ENCODE data around the gene IRX2.

The IRX2 gene

GRCh38 chr5:2751592-2752021, at the start of gene IRX2:
Gene IRX2 (minus strand): TSS chr5:2751677. CDS start chr5:2751413, 264 bp downstream.
- no peak for DNase-seq (ENCODE audit: low read depth in 4 of 4, low spot score in 1 of 4)

- DNase-seq (ENCODE audit: low read depth in 4 of 4, low spot score in 1 of 4): no peak
These were observed 48.6 kb upstream of the IRX2 start for GRCh38 chr5:2800035-2800434.

GRCh38 chr5:2797981-2798380, 46.5 kb upstream of the IRX2 start:
- no peak for DNase-seq (ENCODE audit: low read depth in 4 of 4, low spot score in 1 of 4)

- no peak for DNase-seq (ENCODE audit: low read depth in 4 of 4, low spot score in 1 of 4)
These were observed 45.7 kb upstream of the IRX2 start for GRCh38 chr5:2797160-2797559.

- no peak for DNase-seq (ENCODE audit: low read depth in 4 of 4, low spot score in 1 of 4)
These were observed 31.7 kb upstream of the IRX2 start for GRCh38 chr5:2783223-2783622.

GRCh38 chr5:2782658-2783057, 31.2 kb upstream of the IRX2 start:
- DNase-seq (ENCODE audit: low read depth in 4 of 4, low spot score in 1 of 4): no peak

GRCh38 chr5:2780421-2781171, 29.1 kb upstream of the IRX2 start:
- no peak for DNase-seq (ENCODE audit: low read depth in 4 of 4, low spot score in 1 of 4)

GRCh38 chr5:2779459-2779858, 28.0 kb upstream of the IRX2 start:
- DNase-seq (ENCODE audit: low read depth in 4 of 4, low spot score in 1 of 4): no peak

GRCh38 chr5:2776337-2777302, 25.1 kb upstream of the IRX2 start:
- DNase-seq (ENCODE audit: low read depth in 4 of 4, low spot score in 1 of 4): no peak

- no peak for DNase-seq (ENCODE audit: low read depth in 4 of 4, low spot score in 1 of 4)
These were observed 21.9 kb upstream of the IRX2 start for GRCh38 chr5:2773327-2773726.

- no peak for DNase-seq (ENCODE audit: low read depth in 4 of 4, low spot score in 1 of 4)
These were observed 15.6 kb upstream of the IRX2 start for GRCh38 chr5:2767089-2767488.

- DNase-seq (ENCODE audit: low read depth in 4 of 4, low spot score in 1 of 4): no peak
These were observed 13.1 kb upstream of the IRX2 start for GRCh38 chr5:2764581-2764980.

- no peak for DNase-seq (ENCODE audit: low read depth in 4 of 4, low spot score in 1 of 4)
These were observed 12.0 kb upstream of the IRX2 start for GRCh38 chr5:2763533-2763794.

GRCh38 chr5:2762744-2763532, 11.5 kb upstream of the IRX2 start:
- no peak for DNase-seq (ENCODE audit: low read depth in 4 of 4, low spot score in 1 of 4)

GRCh38 chr5:2761921-2762488, 10.5 kb upstream of the IRX2 start:
- DNase-seq (ENCODE audit: low read depth in 4 of 4, low spot score in 1 of 4): no peak

- no peak for DNase-seq (ENCODE audit: low read depth in 4 of 4, low spot score in 1 of 4)
These were observed 8.4 kb upstream of the IRX2 start for GRCh38 chr5:2759696-2760461.

- DNase-seq (ENCODE audit: low read depth in 4 of 4, low spot score in 1 of 4): no peak
These were observed 7.6 kb upstream of the IRX2 start for GRCh38 chr5:2759091-2759490.

GRCh38 chr5:2758632-2759031, 7.2 kb upstream of the IRX2 start:
- DNase-seq (ENCODE audit: low read depth in 4 of 4, low spot score in 1 of 4): no peak

- DNase-seq (ENCODE audit: low read depth in 4 of 4, low spot score in 1 of 4): no peak
These were observed 6.3 kb upstream of the IRX2 start for GRCh38 chr5:2757563-2758351.
